ENCODE results near the gene CXorf65.

CXorf65 gene

GRCh38 chrX:71057848-71058530 lies 48.6 kb downstream of the CXorf65 start:
- no peak for FAIRE-seq

GRCh38 chrX:71056867-71057266 lies 49.7 kb downstream of the CXorf65 start:
- FAIRE-seq: no peak

All from islet of Langerhans (tissue), 1 donor.